Subcutaneous abdominal adipose tissue (tissue), 5 donors: Measurements from ENCODE around the gene HTR7.

Source experiments
- H3K27ac ChIP-seq: one replicate; pipeline ENCODE4 v1.7.0; 2013; ENCODE audit warnings: low read depth, mild to moderate bottlenecking, inconsistent platforms, low read length, moderate library complexity
- H3K27me3 ChIP-seq, 5 donors: one replicate each; pipeline ENCODE4 v1.7.0; 2013; ENCODE audit warnings: low read length in 5 of 5, inconsistent platforms in 1 of 5; ENCODE audit not compliant: control insufficient read depth in 5 of 5, insufficient read depth in 4 of 5
- H3K36me3 ChIP-seq, 5 donors: one replicate each; pipeline ENCODE4 v1.7.0; 2013; ENCODE audit warnings: low read length in 5 of 5; ENCODE audit not compliant: control insufficient read depth in 5 of 5, insufficient read depth in 5 of 5
- H3K4me1 ChIP-seq, 5 donors: one replicate each; pipeline ENCODE4 v1.7.0; 2013; ENCODE audit warnings: low read length in 5 of 5, mild to moderate bottlenecking in 3 of 5, moderate library complexity in 1 of 5; ENCODE audit not compliant: control insufficient read depth in 5 of 5, insufficient read depth in 5 of 5
- H3K4me3 ChIP-seq, 5 donors: one replicate each; pipeline ENCODE4 v1.7.0; 2013; ENCODE audit warnings: low read length in 5 of 5, low read depth in 1 of 5
- H3K9ac ChIP-seq, 5 donors: one replicate each; pipeline ENCODE4 v1.7.0; 2013; ENCODE audit warnings: low read length in 5 of 5, mild to moderate bottlenecking in 4 of 5, moderate library complexity in 3 of 5
- H3K9me3 ChIP-seq, 5 donors: one replicate each; pipeline ENCODE4 v1.7.0; 2013; ENCODE audit warnings: low read length in 5 of 5; ENCODE audit not compliant: control insufficient read depth in 5 of 5
- donor health status: healthy.
- donor health status: healthy.
- donor health status: healthy.
- donor health status: healthy.
- donor health status: healthy.

HTR7 gene

DNA sequence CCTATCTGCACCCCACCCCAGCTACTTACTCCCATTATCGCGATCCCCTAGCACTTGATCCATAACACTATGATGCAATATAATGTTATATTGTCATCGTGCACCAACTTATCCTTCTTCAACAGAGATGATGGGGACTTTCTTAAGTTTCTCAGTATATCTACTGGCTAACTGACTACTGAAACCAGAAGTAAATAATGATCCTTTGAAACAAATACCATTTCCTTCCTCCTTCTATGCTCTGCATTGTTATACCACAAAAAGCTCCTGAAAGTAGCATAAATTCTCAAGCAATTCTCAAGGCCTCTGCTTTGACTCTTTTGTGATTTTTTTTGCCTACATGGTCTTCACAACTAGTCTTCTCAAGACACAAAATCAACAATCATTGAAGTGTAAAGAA, 68.9 kb downstream of the HTR7 start:
- no peaks in the 10 kb centered on the region for H3K36me3 ChIP-seq
- no peak overlapping the region for H3K9ac ChIP-seq
- no peak overlapping the region for H3K4me3 ChIP-seq
- H3K27ac ChIP-seq, result no peak overlapping the region
- no peaks in the 10 kb centered on the region for H3K9me3 ChIP-seq
- H3K27me3 ChIP-seq, result peaks cover 0 to 2% (median 0%) of the 10 kb centered on the region in 5 donors
- no peaks in the 10 kb centered on the region for H3K4me1 ChIP-seq

- Histone ChIP-seq H3K4me1 (no peaks in the 10 kb centered on the region), H3K9me3 (no peaks in the 10 kb centered on the region), H3K36me3 (no peaks in the 10 kb centered on the region), H3K27ac (no peak overlapping the region), H3K9ac (no peak overlapping the region), H3K4me3 (no peak overlapping the region), H3K27me3 (peaks cover 0 to 2% (median 0%) of the 10 kb centered on the region in 5 donors)
Observed at GRCh38 chr10:90788199-90788491, 69.7 kb downstream of the HTR7 start.

GRCh38 chr10:90787393-90788198, 70.2 kb downstream of the HTR7 start:
- no peaks in the 10 kb centered on the region for H3K4me1 ChIP-seq
- peaks cover 0 to 2% (median 0%) of the 10 kb centered on the region in 5 donors for H3K27me3 ChIP-seq
- no peak overlapping the region for H3K27ac ChIP-seq
- H3K9ac ChIP-seq, result no peak overlapping the region
- H3K4me3 ChIP-seq, result no peak overlapping the region
- no peaks in the 10 kb centered on the region for H3K9me3 ChIP-seq
- no peaks in the 10 kb centered on the region for H3K36me3 ChIP-seq

- Histone ChIP-seq H3K36me3 (no peaks in the 10 kb centered on the region), H3K4me1 (no peaks in the 10 kb centered on the region), H3K27ac (no peak overlapping the region), H3K9ac (no peak overlapping the region), H3K4me3 (no peak overlapping the region), H3K9me3 (no peaks in the 10 kb centered on the region), H3K27me3 (peaks cover 0 to 2% (median 0%) of the 10 kb centered on the region in 5 donors)
Observed at GRCh38 chr10:90785782-90786181, 72.1 kb downstream of the HTR7 start.

DNA sequence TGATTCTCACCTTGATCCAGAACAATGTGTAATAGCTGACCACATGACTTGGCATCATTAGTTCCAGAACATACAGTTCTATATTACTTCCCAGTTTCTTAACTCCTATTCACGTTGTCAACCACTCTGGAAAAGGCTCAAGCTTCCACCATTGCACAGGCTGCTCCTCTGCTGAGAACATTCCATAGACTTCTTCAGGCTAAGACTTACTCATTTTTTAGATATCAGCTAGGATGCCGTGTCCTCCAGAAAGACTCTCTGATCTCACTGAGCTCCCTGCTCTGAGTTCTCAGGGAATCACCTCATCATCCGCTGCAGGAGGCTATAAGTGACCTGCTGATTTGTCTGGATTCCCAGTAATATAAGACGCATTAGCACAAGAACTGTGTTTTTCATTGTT, 73.1 kb downstream of the HTR7 start:
- H3K9ac ChIP-seq, result no peak overlapping the region
- H3K27me3 ChIP-seq, result peaks cover 0 to 2% (median 0%) of the 10 kb centered on the region in 5 donors
- H3K9me3 ChIP-seq, result no peaks in the 10 kb centered on the region
- H3K27ac ChIP-seq, result no peak overlapping the region
- no peaks in the 10 kb centered on the region for H3K4me1 ChIP-seq
- no peak overlapping the region for H3K4me3 ChIP-seq
- no peaks in the 10 kb centered on the region for H3K36me3 ChIP-seq

- H3K36me3 ChIP-seq, result no peaks in the 10 kb centered on the region
- H3K27ac ChIP-seq, result no peak overlapping the region
- no peak overlapping the region for H3K4me3 ChIP-seq
- H3K27me3 ChIP-seq, result no peaks in the 10 kb centered on the region
- peaks cover 0 to 3% (median 0%) of the 10 kb centered on the region in 5 donors for H3K4me1 ChIP-seq
- H3K9me3 ChIP-seq, result no peaks in the 10 kb centered on the region
- H3K9ac ChIP-seq, result no peak overlapping the region
Observed at GRCh38 chr10:90780488-90780887, 77.4 kb downstream of the HTR7 start.

GRCh38 chr10:90779548-90779947, 78.3 kb downstream of the HTR7 start:
- Histone ChIP-seq H3K9me3 (no peaks in the 10 kb centered on the region), H3K4me1 (peaks cover 0 to 3% (median 0%) of the 10 kb centered on the region in 5 donors), H3K27me3 (no peaks in the 10 kb centered on the region), H3K27ac (no peak overlapping the region), H3K4me3 (no peak overlapping the region), H3K36me3 (no peaks in the 10 kb centered on the region), H3K9ac (no peak overlapping the region)

DNA sequence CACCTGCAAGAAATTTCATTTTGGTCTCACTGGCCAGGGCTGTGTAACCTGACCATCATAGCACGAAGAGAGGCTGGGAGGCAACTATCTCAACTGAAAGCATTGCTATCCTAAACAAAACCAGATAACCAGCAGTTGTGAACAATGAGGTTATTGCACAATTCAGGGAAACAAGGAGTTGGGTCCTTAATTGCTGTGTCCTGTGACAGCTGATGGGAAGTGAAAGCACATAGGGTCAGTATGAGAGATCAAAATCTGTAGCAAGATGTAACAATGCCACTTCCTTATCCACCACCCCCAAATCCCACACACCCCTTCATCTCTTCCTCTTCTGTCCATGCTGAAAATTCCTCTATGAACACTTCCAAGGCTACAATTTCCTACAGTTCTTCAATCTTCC, 80.2 kb downstream of the HTR7 start:
- Histone ChIP-seq H3K4me3 (no peak overlapping the region), H3K27ac (no peak overlapping the region), H3K36me3 (no peaks in the 10 kb centered on the region), H3K4me1 (peaks cover 0 to 3% (median 0%) of the 10 kb centered on the region in 5 donors), H3K9ac (no peak overlapping the region), H3K9me3 (no peaks in the 10 kb centered on the region), H3K27me3 (no peaks in the 10 kb centered on the region)

DNA sequence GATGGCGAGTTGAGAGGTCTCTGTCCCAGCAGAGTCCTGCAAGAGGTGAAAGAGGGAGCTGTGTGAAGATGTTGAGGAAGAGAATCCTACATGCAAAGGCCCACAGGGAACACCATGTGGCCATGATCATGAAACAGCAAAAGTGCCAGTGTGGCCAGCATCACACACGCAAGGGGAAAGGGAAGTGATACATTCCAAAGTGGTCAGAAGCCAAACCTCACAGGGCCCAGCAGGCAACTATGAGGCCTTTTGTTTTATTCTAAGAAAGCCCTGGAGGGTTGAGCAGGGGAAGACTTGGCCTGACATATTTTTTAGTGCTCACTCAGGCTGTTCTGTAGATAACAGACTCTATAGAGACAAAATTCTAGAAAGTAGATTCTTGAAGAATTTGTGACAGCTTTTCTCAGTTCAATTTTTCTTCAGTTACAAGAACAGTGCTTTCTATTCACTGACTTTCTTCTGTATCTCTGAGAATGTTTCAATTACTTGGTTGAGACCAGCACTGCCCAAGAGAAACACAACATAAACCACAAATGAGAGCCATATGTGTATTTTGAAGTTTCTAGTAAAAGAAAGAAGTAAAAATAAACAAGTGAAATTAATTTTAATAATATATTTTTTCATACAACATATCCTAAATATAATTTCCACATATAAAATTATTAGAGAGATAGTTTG, 82.3 kb downstream of the HTR7 start:
- Histone ChIP-seq H3K36me3 (no peaks in the 10 kb centered on the region), H3K9ac (no peak overlapping the region), H3K9me3 (no peaks in the 10 kb centered on the region), H3K27ac (no peak overlapping the region), H3K4me1 (peaks cover 0 to 3% (median 0%) of the 10 kb centered on the region in 5 donors), H3K4me3 (no peak overlapping the region), H3K27me3 (peaks cover 0 to 2% (median 0%) of the 10 kb centered on the region in 5 donors)

GRCh38 chr10:90769946-90770841, 87.6 kb downstream of the HTR7 start:
- Histone ChIP-seq H3K27ac (no peak overlapping the region), H3K4me1 (no peaks in the 10 kb centered on the region), H3K9ac (no peak overlapping the region), H3K36me3 (no peaks in the 10 kb centered on the region), H3K9me3 (no peaks in the 10 kb centered on the region), H3K27me3 (peaks cover 0 to 2% (median 0%) of the 10 kb centered on the region in 5 donors), H3K4me3 (no peak overlapping the region)
